Tibial nerve (tissue), 4 donors: Measurements from ENCODE around the gene PRR30.

Experiments
- CTCF ChIP-seq, 5 experiments: fragments of 200-600 bp in 3 of 5; fragments of 450-650 bp in 2 of 5; sonication (generic) in 3 of 5; IDR thresholded peaks; one replicate each; pipeline ENCODE4 v1.5.1; 2016 to 2019; ENCODE audit warnings: antibody characterized with exemption in 5 of 5, mild to moderate bottlenecking in 3 of 5, moderate library complexity in 2 of 5
- EP300 ChIP-seq, 2 donors: sonication (generic); formaldehyde crosslinking; IDR thresholded peaks; one replicate each; pipeline ENCODE4 v1.6.1; 2017; ENCODE audit warnings: antibody characterized with exemption in 2 of 2, mild to moderate bottlenecking in 1 of 2
- POLR2A ChIP-seq, 2 donors: fragments of 450-650 bp; IDR thresholded peaks; one replicate each; pipeline ENCODE4 v1.6.1; 2017; ENCODE audit warnings: antibody characterized with exemption in 2 of 2, mild to moderate bottlenecking in 2 of 2, moderate library complexity in 2 of 2

DNA sequence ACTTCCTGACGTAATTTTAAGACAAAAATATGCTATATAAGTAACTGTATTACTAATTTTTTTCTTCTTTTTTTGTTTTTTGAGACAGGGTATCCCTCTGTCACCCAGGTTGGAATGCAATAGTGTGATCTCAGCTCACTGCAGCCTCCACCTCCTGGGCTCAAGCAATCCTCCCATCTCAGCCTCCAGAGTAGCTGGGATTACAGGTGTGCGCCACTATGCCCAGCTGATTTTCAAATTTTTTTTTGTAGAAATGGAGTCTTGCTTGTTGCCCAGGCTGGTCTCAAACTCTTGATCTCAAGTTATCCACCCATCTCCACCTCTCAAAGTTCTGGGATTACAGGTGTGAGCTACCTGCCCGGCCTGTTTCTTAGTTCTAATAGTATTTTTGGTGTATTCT lies 39.3 kb upstream of the PRR30 start:
- TF ChIP-seq CTCF (IDR thresholded peaks at IDR 0.05): no peak
- TF ChIP-seq EP300 (IDR thresholded peaks at IDR 0.05): no peak
- TF ChIP-seq POLR2A (IDR thresholded peaks at IDR 0.05): no peak
